Mesothelial cell of epicardium (in vitro differentiated cells): ENCODE data around the gene RALGAPA2. TPM values are rescaled to one million over a fixed set of nuclear protein-coding genes. Genes with fewer than 3 reads are reported as not detected.

Experiments
- DNase-seq, 2 experiments: peaks; one replicate each; pipeline ENCODE4 v3.0.0; 2021; ENCODE audit warnings: low spot score in 2 of 2; ENCODE audit not compliant: unreplicated experiment in 2 of 2
- H3K27ac Mint-ChIP-seq: 2 replicates; pipeline ENCODE4 v1.8.0; 2021; ENCODE audit warnings: mixed read lengths
- H3K27me3 Mint-ChIP-seq: 2 replicates; pipeline ENCODE4 v1.8.0; 2021; ENCODE audit warnings: low read depth, mixed read lengths
- H3K36me3 Mint-ChIP-seq: 2 replicates; pipeline ENCODE4 v1.8.0; 2021; ENCODE audit warnings: mixed read lengths
- H3K4me1 Mint-ChIP-seq: 2 replicates; pipeline ENCODE4 v1.8.0; 2021; ENCODE audit warnings: mixed read lengths
- H3K4me3 Mint-ChIP-seq: 2 replicates; pipeline ENCODE4 v1.8.0; 2021; ENCODE audit warnings: mild to moderate bottlenecking, moderate library complexity, mixed read lengths
- H3K9me3 Mint-ChIP-seq: 2 replicates; pipeline ENCODE4 v1.8.0; 2021; ENCODE audit warnings: mixed read lengths
- total RNA-seq: library from RNA; stranded (reverse); gene quantifications from 3 replicates; pipeline ENCODE4 v1.2.1, GENCODE V29; 2021
- TF ChIP-seq, protein P1 (sequence below): fragments of 200-600 bp; sonication (generic); IDR thresholded peaks from one replicate; pipeline ENCODE4 v1.5.0; 2021; ENCODE audit warnings: antibody characterized with exemption; ENCODE audit not compliant: unreplicated experiment

RALGAPA2 gene
- total RNA-seq, 1 donor from 2014 or later, result 27.5 TPM

DNA sequence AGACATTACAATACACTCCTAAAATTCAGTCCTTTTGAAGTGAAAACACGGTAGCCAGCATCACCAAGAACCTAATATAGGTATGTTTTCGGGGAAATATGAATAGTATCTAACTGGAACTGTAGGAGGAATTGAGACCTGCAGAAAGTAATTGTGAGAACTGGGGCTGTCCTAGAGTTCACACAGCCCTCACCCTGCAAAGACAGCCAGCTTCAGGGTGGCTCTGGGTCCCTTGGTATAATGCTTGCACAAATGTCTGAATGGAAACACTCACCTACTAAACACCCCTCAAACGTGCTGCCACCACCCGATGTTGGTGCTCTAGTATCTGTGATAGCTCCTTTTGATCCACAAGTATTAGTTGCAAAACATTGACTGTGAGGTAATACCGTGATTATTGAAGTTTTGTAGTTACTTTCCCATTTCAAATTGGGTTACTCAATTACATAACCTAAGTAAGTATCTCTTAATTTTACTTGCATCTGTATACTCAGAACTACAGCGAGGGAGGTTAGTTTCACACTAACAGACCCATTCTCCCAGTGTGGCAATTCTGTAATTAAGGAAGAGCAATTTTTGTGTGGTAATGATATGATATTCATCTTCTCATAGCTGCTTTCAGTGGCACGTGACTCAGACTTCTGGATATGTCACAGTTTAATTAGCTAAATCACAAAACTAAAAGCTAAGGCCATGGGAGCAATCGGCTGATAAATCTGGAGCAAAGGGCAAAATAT lies 215.0 kb downstream of the RALGAPA2 start:
- Mint-ChIP-seq H3K36me3 (peaks cover 21% of the 10 kb centered on the region), H3K27me3 (no peaks in the 10 kb centered on the region), H3K4me1 (peaks cover 11% of the 10 kb centered on the region), H3K9me3 (no peaks in the 10 kb centered on the region), H3K27ac (no peak overlapping the region), H3K4me3 (no peak overlapping the region)
- TF ChIP-seq, protein P1, sequence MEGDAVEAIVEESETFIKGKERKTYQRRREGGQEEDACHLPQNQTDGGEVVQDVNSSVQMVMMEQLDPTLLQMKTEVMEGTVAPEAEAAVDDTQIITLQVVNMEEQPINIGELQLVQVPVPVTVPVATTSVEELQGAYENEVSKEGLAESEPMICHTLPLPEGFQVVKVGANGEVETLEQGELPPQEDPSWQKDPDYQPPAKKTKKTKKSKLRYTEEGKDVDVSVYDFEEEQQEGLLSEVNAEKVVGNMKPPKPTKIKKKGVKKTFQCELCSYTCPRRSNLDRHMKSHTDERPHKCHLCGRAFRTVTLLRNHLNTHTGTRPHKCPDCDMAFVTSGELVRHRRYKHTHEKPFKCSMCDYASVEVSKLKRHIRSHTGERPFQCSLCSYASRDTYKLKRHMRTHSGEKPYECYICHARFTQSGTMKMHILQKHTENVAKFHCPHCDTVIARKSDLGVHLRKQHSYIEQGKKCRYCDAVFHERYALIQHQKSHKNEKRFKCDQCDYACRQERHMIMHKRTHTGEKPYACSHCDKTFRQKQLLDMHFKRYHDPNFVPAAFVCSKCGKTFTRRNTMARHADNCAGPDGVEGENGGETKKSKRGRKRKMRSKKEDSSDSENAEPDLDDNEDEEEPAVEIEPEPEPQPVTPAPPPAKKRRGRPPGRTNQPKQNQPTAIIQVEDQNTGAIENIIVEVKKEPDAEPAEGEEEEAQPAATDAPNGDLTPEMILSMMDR, result no peak
- no peak for DNase-seq

DNA sequence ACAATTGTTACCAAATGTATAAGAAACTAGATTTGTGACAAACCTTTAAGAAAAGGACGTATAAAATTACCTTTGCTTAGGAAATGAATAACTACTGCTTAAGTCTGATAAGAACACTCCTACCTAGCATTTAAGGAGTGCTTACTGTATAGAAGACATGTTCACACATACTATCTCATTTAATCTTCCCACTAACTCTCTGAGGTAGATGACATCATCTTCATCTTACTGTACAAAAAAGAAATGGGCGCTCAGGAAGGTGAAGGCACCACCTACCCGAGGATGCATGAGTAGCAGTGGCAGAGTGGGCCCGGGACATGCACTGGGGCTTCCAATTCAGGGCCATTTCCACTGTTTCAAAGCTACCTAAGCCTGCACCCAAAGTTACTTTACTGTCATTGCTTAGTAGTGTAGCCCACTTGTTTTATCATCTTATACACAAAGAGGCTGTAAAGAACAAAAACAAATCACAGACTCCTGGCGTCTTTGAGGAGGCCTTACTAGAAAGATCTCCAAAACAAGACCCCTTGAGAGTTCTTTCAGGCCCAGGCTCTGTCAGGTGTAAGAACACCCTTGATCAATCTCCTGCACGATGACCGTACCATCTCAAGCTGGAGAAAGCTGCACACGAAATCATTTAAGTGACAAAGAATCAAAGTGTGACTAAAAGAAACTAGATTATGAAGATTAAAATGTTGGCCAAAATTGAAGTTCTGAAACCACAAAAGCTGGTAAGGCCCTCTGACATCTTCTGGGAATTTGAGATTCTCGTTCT lies 216.5 kb downstream of the RALGAPA2 start:
- TF ChIP-seq, protein P1, result no peak
- Mint-ChIP-seq H3K4me3 (no peak overlapping the region), H3K9me3 (no peaks in the 10 kb centered on the region), H3K4me1 (peaks cover 11% of the 10 kb centered on the region), H3K27ac (no peak overlapping the region), H3K36me3 (peaks cover 16% of the 10 kb centered on the region), H3K27me3 (no peaks in the 10 kb centered on the region)
- DNase-seq, result no peak

DNA sequence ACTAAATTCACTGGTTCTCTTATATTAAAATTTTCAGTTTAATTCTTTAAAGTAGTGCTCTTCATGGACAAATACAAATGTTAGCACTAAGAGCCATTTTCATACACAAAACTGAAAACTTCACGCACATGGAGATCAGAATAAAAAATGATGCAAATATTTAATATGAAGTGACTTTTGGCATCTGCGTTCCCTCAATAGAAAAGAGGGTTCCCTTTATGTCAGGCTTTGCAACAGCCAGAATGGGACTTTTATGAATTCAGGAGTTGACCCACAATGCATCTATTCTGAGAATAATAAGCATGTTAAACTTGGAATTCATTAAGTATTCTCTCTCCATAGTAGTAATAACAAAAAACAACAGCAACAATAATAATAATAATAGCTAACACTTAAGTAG lies 218.7 kb downstream of the RALGAPA2 start:
- TF ChIP-seq, protein P1, result no peak
- Mint-ChIP-seq H3K27ac (no peak overlapping the region), H3K9me3 (no peaks in the 10 kb centered on the region), H3K36me3 (peaks cover 11% of the 10 kb centered on the region), H3K4me3 (no peak overlapping the region), H3K27me3 (no peaks in the 10 kb centered on the region), H3K4me1 (peaks cover 8% of the 10 kb centered on the region)
- DNase-seq, result no peak

DNA sequence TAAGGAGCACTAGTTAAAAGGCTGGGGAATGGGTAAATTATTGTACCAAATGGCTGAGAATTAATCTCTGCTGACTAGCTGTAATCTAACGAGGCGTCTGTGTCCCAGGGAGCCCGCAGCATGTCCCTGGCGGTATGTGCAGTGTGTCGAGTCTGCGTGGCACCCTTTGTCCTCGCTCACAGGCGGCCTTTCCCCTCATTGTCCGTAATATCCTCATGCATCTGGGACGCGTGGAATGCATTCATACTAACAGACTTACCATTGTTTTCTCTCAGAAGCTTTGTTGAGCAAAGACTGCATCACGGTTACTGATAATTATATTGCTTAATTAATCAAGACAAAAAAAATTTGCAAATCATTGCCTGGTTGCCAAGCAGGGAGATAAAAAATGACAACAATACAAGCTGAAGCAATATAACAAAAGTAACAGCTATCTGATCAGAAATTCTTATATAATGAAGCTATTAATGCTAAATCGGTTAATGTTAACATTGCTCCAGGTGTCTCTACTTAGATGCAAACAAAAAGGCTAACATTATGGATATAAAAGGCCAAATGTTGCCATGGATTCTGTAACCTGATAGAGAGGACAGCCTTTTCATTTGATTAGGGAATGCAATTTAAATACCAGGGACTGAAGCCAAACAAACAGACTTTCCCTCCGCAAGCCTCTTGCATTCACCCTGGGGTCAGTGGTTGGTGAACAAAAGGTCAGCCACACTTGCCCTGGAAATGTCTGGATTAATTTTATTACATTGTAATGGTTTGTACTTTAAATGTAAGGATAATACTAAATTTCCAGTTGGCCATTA lies 219.7 kb downstream of the RALGAPA2 start:
- TF ChIP-seq, protein P1, result no peak
- no peak for DNase-seq
- no peaks in the 10 kb centered on the region for H3K9me3 Mint-ChIP-seq
- no peak overlapping the region for H3K27ac Mint-ChIP-seq
- H3K27me3 Mint-ChIP-seq, result no peaks in the 10 kb centered on the region
- no peaks in the 10 kb centered on the region for H3K4me1 Mint-ChIP-seq
- H3K4me3 Mint-ChIP-seq, result no peak overlapping the region
- peaks cover 11% of the 10 kb centered on the region for H3K36me3 Mint-ChIP-seq

DNA sequence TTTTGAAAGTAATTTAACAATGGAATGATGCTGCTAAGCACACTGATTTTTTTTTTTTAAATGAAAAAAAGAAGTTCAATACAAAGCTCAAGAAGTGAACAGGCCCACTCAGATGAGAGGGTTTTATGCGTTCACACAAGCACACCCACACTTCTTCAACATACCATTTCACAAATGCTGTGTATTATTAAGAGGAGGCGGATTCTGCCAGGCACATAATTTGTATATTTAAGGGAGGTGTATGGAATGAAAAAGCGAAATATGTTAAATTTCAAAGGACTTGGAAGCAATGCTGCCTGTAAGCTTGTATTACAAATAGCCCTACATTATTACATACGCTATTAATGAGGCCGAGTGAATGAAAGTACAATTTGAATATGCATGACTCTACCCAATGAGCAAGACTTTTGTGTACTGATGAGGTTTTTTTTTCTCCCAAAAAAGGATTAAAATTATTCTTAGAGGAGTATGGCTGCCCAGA lies 220.6 kb downstream of the RALGAPA2 start:
- Mint-ChIP-seq H3K36me3 (peaks cover 14% of the 10 kb centered on the region), H3K27me3 (no peaks in the 10 kb centered on the region), H3K9me3 (peaks cover 3% of the 10 kb centered on the region), H3K4me3 (no peak overlapping the region), H3K27ac (no peak overlapping the region), H3K4me1 (no peaks in the 10 kb centered on the region)
- TF ChIP-seq, protein P1, result no peak
- DNase-seq, result no peak
